ENCODE measurements around the gene SMTNL1.
"Not testable (repeated sequence)": the region's sequence is repeated elsewhere in the genome, so short reads cannot be mapped to it uniquely, and the experiment has no call there.

The SMTNL1 gene

DNA sequence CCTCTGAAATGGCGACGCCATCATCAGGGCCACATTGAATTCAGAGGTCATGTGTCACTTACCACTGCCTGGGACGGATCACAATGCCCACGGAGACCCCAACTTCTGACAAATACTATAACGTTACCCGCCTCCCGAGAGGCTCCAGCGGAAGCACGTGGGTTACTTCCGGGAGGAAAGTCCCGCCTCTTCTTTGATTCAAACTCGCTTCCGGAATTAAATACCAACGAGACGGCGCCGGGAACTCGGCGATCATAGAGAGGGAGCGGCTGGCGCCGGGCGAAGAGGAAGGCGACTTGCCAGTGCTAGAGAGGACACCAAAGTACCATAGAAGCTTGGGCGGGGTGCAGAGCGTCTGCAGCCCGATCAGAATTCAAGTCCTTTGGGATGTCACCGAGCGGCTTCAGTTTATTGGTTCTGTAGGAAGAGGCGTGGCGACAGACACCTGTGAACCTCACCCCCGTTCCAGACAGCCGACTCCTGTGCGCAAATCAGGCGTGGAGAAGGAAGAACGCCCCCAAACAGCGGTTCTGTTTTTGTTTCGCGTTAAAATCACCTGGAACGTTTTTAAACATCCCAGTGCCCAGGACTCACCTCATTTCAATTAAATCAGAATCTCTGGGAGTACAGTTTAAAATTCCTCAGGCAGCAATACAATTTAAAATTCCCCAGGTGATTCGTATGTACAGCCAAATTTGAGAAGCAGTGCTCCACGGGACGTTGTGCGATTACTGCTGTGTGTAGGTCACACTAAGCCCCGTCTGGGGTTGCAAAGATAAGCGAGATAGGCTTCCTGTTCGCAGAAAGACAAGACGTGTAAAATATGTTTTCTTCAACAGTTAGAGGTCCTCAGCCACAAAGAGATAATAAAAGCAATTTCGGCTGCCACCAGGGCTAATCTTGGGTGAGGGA is 6.5 kb upstream of the SMTNL1 start, which contains the start of gene TIMM10:
TIMM10 (minus strand) TSS at position 159 of the 912 bp plus-strand sequence. CDS start 565 bp downstream, outside the sequence.
- H3K27me3 ChIP-seq (replicated peaks; ENCODE audit: insufficient read depth, low read length) = no peaks in the 10 kb centered on the region
- peaks cover 35% of the 10 kb centered on the region for H3K79me2 ChIP-seq (ENCODE audit: low read length)
- no peaks in the 10 kb centered on the region for H3K9me3 ChIP-seq (replicated peaks; ENCODE audit: insufficient read depth, low read length)
- H3K9ac ChIP-seq (ENCODE audit: low read length) = peak within 1 kb of the TSS; percentile 90
- no peaks in the 10 kb centered on the region for H4K20me1 ChIP-seq (ENCODE audit: insufficient read depth, low read length)
- peak; percentile 99 for DNase-seq
- H3K9me2 ChIP-seq (replicated peaks; ENCODE audit: insufficient read depth, low read length) = no peaks in the 10 kb centered on the region
- no peaks in the 10 kb centered on the region for H3K36me3 ChIP-seq (replicated peaks; ENCODE audit: insufficient read depth, low read length)
- peak within 1 kb of the TSS; percentile 92 for H3K4me3 ChIP-seq (ENCODE audit: low read length)
- peak within 1 kb of the TSS; percentile 87 for H3K4me2 ChIP-seq (ENCODE audit: low read depth, low read length)
- H2AFZ ChIP-seq (ENCODE audit: low read length) = peak within 1 kb of the TSS; percentile 82
- H3K27ac ChIP-seq (ENCODE audit: low read length) = peak within 1 kb of the TSS; percentile 65; the same call in 1 of the 2 replicates
- peaks cover 19% of the 10 kb centered on the region; the same call in 1 of the 2 replicates for H3K4me1 ChIP-seq (ENCODE audit: low read length)
- peaks cover 7% of the 10 kb centered on the region; the same call in 1 of the 2 replicates for H3F3A ChIP-seq (ENCODE audit: insufficient read depth, low read length)
- TF ChIP-seq EZH2 (optimal IDR thresholded peaks at IDR 0.05; ENCODE audit: low read depth, low read length) = no peak
- no peak for TF ChIP-seq EZH2phosphoT487 (IDR thresholded peaks at IDR 0.05; ENCODE audit: low read length)
- TF ChIP-seq, protein P1, sequence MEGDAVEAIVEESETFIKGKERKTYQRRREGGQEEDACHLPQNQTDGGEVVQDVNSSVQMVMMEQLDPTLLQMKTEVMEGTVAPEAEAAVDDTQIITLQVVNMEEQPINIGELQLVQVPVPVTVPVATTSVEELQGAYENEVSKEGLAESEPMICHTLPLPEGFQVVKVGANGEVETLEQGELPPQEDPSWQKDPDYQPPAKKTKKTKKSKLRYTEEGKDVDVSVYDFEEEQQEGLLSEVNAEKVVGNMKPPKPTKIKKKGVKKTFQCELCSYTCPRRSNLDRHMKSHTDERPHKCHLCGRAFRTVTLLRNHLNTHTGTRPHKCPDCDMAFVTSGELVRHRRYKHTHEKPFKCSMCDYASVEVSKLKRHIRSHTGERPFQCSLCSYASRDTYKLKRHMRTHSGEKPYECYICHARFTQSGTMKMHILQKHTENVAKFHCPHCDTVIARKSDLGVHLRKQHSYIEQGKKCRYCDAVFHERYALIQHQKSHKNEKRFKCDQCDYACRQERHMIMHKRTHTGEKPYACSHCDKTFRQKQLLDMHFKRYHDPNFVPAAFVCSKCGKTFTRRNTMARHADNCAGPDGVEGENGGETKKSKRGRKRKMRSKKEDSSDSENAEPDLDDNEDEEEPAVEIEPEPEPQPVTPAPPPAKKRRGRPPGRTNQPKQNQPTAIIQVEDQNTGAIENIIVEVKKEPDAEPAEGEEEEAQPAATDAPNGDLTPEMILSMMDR (IDR thresholded peaks at IDR 0.05; ENCODE audit: low read length) = peak; percentile 10; the same call in 1 of the 2 replicates

DNA sequence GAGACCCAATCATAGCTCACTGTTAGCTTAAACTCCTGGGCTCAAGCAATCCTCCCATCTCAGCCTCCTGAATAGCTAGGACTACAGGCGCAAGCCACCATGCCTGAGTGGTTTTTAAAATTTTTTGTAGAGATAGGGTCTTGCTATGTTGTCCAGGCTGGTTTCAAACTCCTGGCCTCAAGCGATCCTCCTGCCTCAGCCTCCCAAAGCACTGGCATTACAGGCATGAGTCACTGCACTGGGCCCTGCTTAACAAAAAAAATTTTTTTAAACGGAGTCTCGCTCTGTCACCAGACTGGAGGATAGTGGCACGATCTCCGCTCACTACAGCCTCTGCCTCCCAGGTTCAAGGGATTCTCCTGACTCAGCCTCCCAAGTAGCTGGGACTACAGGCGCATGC is 2.9 kb upstream of the SMTNL1 start:
- peaks cover 11% of the 10 kb centered on the region for H3K79me2 ChIP-seq (ENCODE audit: low read length)
- H3K9me2 ChIP-seq (replicated peaks; ENCODE audit: insufficient read depth, low read length); H3K27ac ChIP-seq (ENCODE audit: low read length); H4K20me1 ChIP-seq (ENCODE audit: insufficient read depth, low read length); H3K9me3 ChIP-seq (replicated peaks; ENCODE audit: insufficient read depth, low read length); H3K27me3 ChIP-seq (replicated peaks; ENCODE audit: insufficient read depth, low read length); H3K4me3 ChIP-seq (ENCODE audit: low read length); H3K9ac ChIP-seq (ENCODE audit: low read length); DNase-seq; H2AFZ ChIP-seq (ENCODE audit: low read length); H3F3A ChIP-seq (ENCODE audit: insufficient read depth, low read length); H3K4me2 ChIP-seq (ENCODE audit: low read depth, low read length); H3K36me3 ChIP-seq (replicated peaks; ENCODE audit: insufficient read depth, low read length): not testable (repeated sequence)
- peaks cover 11% of the 10 kb centered on the region; the same call in 1 of the 2 replicates for H3K4me1 ChIP-seq (ENCODE audit: low read length)

DNA sequence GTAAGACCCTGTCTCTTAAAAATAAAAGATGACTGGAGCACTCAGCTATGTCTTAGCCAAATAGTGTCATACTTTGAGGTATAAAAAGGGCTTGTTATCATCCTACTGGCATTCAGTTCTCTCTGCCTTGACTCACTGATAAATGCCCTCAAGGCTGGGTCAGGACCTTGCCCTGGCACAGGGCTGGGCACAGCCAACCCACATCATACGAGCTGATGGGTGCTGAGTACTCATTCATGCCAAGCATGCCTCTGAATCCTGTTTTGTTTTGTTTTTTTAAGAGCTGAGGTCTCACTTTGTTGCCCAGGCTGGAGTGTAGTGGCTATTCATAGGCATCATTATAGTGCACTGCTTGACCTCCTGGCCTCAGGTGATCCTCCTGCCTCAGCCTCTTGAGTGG is 1.9 kb downstream of the SMTNL1 start:
- Histone ChIP-seq H3K4me3 (ENCODE audit: low read length) (no peak overlapping the region), H3K27ac (ENCODE audit: low read length) (no peak overlapping the region), H3K9me3 (replicated peaks; ENCODE audit: insufficient read depth, low read length) (no peaks in the 10 kb centered on the region), H2AFZ (ENCODE audit: low read length) (no peak overlapping the region), H3K27me3 (replicated peaks; ENCODE audit: insufficient read depth, low read length) (no peaks in the 10 kb centered on the region), H3K36me3 (replicated peaks; ENCODE audit: insufficient read depth, low read length) (no peaks in the 10 kb centered on the region), H3K9me2 (replicated peaks; ENCODE audit: insufficient read depth, low read length) (no peaks in the 10 kb centered on the region), H3K4me1 (ENCODE audit: low read length) (no peaks in the 10 kb centered on the region), H3K9ac (ENCODE audit: low read length) (no peak overlapping the region), H3K4me2 (ENCODE audit: low read depth, low read length) (no peak overlapping the region), H3F3A (ENCODE audit: insufficient read depth, low read length) (no peaks in the 10 kb centered on the region), H3K79me2 (ENCODE audit: low read length) (no peaks in the 10 kb centered on the region), H4K20me1 (ENCODE audit: insufficient read depth, low read length) (no peaks in the 10 kb centered on the region)
- no peak for DNase-seq
- no peak for TF ChIP-seq EZH2phosphoT487 (IDR thresholded peaks at IDR 0.05; ENCODE audit: low read length)
- TF ChIP-seq, protein P1 (IDR thresholded peaks at IDR 0.05; ENCODE audit: low read length) = no peak
- TF ChIP-seq EZH2 (optimal IDR thresholded peaks at IDR 0.05; ENCODE audit: low read depth, low read length) = no peak

DNA sequence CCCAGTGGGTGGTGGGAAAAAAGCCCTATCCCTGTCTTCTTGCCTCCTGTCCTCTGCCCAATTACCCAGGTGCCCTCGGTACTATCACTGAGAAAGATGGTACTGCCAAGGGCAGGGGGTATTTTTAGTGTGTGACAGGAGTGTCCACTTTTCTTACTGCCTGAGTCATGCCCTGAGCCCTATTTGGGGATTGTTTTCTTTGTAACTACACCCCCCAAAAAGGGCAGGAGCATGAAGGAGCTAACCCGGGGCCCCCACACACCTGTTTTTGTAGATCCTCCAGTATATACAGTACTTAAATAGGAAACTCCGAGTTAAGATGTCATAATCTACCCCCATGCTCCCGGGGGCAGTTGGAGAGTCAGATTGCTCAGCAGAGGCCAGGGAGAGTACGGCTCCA is 3.8 kb downstream of the SMTNL1 start:
- Histone ChIP-seq H3K9ac (ENCODE audit: low read length) (no peak overlapping the region), H3F3A (ENCODE audit: insufficient read depth, low read length) (no peaks in the 10 kb centered on the region), H4K20me1 (ENCODE audit: insufficient read depth, low read length) (no peaks in the 10 kb centered on the region), H3K4me1 (ENCODE audit: low read length) (no peaks in the 10 kb centered on the region), H3K27me3 (replicated peaks; ENCODE audit: insufficient read depth, low read length) (no peaks in the 10 kb centered on the region), H3K27ac (ENCODE audit: low read length) (no peak overlapping the region), H3K79me2 (ENCODE audit: low read length) (no peaks in the 10 kb centered on the region), H3K9me2 (replicated peaks; ENCODE audit: insufficient read depth, low read length) (no peaks in the 10 kb centered on the region), H3K4me2 (ENCODE audit: low read depth, low read length) (no peak overlapping the region), H3K9me3 (replicated peaks; ENCODE audit: insufficient read depth, low read length) (no peaks in the 10 kb centered on the region), H2AFZ (ENCODE audit: low read length) (no peak overlapping the region), H3K4me3 (ENCODE audit: low read length) (no peak overlapping the region), H3K36me3 (replicated peaks; ENCODE audit: insufficient read depth, low read length) (no peaks in the 10 kb centered on the region)
- TF ChIP-seq EZH2 (optimal IDR thresholded peaks at IDR 0.05; ENCODE audit: low read depth, low read length) (no peak), EZH2phosphoT487 (IDR thresholded peaks at IDR 0.05; ENCODE audit: low read length) (no peak)
- TF ChIP-seq, protein P1 (IDR thresholded peaks at IDR 0.05; ENCODE audit: low read length) = no peak
- DNase-seq = no peak

Measured in MM.1S (cell line).